NCI-H187 (cell line): ENCODE measurements around the gene SRPK2.
A peak's percentile ranks its signal among the peaks of the same experiment; 100 is the strongest.
"Not testable (repeated sequence)": the region's sequence is repeated elsewhere in the genome, so short reads cannot be mapped to it uniquely, and the experiment has no call there.

Experiments used
- DNase-seq, 2 experiments: peaks; one replicate each; lab custom pipeline; 2025; lab: John Stamatoyannopoulos, UW

The SRPK2 gene

GRCh38 chr7:105267244-105267643, 121.5 kb downstream of the SRPK2 start:
- no peak for DNase-seq

GRCh38 chr7:105264707-105265106, 124.0 kb downstream of the SRPK2 start:
- no peak for DNase-seq

GRCh38 chr7:105261689-105262088, 127.0 kb downstream of the SRPK2 start:
- peak; percentile 15 to 21 for DNase-seq

GRCh38 chr7:105260201-105260871, 128.4 kb downstream of the SRPK2 start:
- not testable (repeated sequence) for DNase-seq

GRCh38 chr7:105258919-105259318, 129.8 kb downstream of the SRPK2 start:
- DNase-seq: not testable (repeated sequence)

- DNase-seq: no peak
These were observed 131.4 kb downstream of the SRPK2 start for GRCh38 chr7:105257338-105257737.

GRCh38 chr7:105256761-105257231, 131.9 kb downstream of the SRPK2 start:
- DNase-seq: no peak

GRCh38 chr7:105250706-105251105, 138.0 kb downstream of the SRPK2 start:
- no peak for DNase-seq

- DNase-seq: no peak
These were observed 138.5 kb downstream of the SRPK2 start for GRCh38 chr7:105250239-105250638.

GRCh38 chr7:105249216-105249615, 139.5 kb downstream of the SRPK2 start:
- no peak for DNase-seq

GRCh38 chr7:105246679-105247078, 142.0 kb downstream of the SRPK2 start:
- no peak for DNase-seq

- DNase-seq: no peak
These were observed 142.5 kb downstream of the SRPK2 start for GRCh38 chr7:105246256-105246655.

GRCh38 chr7:105245398-105246114, 143.2 kb downstream of the SRPK2 start:
- DNase-seq: no peak

GRCh38 chr7:105244594-105244993, 144.1 kb downstream of the SRPK2 start:
- DNase-seq: no peak

- DNase-seq: no peak
These were observed 147.5 kb downstream of the SRPK2 start for GRCh38 chr7:105241198-105241597.

- DNase-seq: no peak
These were observed 150.4 kb downstream of the SRPK2 start for GRCh38 chr7:105238198-105238765.

GRCh38 chr7:105234886-105235285, 153.8 kb downstream of the SRPK2 start:
- no peak for DNase-seq

GRCh38 chr7:105232829-105233291, 155.9 kb downstream of the SRPK2 start:
- not testable (repeated sequence) for DNase-seq

GRCh38 chr7:105230486-105230885, 158.2 kb downstream of the SRPK2 start:
- DNase-seq: no peak

GRCh38 chr7:105229641-105230040, 159.1 kb downstream of the SRPK2 start:
- no peak for DNase-seq

GRCh38 chr7:105228555-105228954, 160.2 kb downstream of the SRPK2 start:
- DNase-seq: no peak

GRCh38 chr7:105227391-105227790, 161.3 kb downstream of the SRPK2 start:
- DNase-seq: no peak
